Large intestine (tissue), 12 donors: Measurements from ENCODE around the gene FKBP11. TPM values are rescaled to one million over a fixed set of nuclear protein-coding genes. Genes with fewer than 3 reads are reported as not detected.

ENCODE experiments used
- DNase-seq, 2 donors: peaks; one replicate each; pipeline versions ENCODE4 v3.0.0 to v3.0.0-alpha.2; 2013
- H3K27ac ChIP-seq: one replicate; pipeline ENCODE4 v1.5.1; 2013; ENCODE audit warnings: low read length
- H3K27me3 ChIP-seq: 2 replicates; pipeline ENCODE4 v1.6.1; 2013; ENCODE audit warnings: low read length; ENCODE audit not compliant: control insufficient read depth, insufficient read depth
- H3K36me3 ChIP-seq: 2 replicates; pipeline ENCODE4 v1.6.1; 2013; ENCODE audit warnings: low read length; ENCODE audit not compliant: control insufficient read depth, insufficient read depth
- H3K4me1 ChIP-seq: one replicate; pipeline ENCODE4 v1.6.1; 2013; ENCODE audit warnings: low read length; ENCODE audit not compliant: control insufficient read depth, insufficient read depth
- H3K4me3 ChIP-seq: one replicate; pipeline ENCODE4 v1.5.1; 2013; ENCODE audit warnings: low read length
- H3K9me3 ChIP-seq: one replicate; pipeline ENCODE4 v1.6.1; 2013; ENCODE audit warnings: mild to moderate bottlenecking, low read depth, low read length, moderate library complexity; ENCODE audit not compliant: control insufficient read depth
- WGBS: methylation state at CpG from one replicate; pipeline ENCODE4 v1.1.5; 2013; ENCODE audit warnings: low lambda C conversion rate; ENCODE audit not compliant: insufficient coverage; 5-methylcytosine and 5-hydroxymethylcytosine counted together
- long read RNA-seq, 11 donors: transcript quantifications; one replicate each; lab custom pipeline, GENCODE V29; 2026
- polyA plus RNA-seq: library from polyadenylated mRNA; unstranded; fragments of 120-200 nt; gene quantifications from one replicate; pipeline ENCODE4 v1.2.1, GENCODE V29; 2013

FKBP11 gene
- polyA plus RNA-seq = 55.3 TPM
- long read RNA-seq, donor 1, full-length matches to known transcripts = 25 of 25 reads
- long read RNA-seq, donor 1, partial matches to known transcripts = 0 of 25 reads
- long read RNA-seq, donor 1, other reads (novel, unspliced or antisense) = 0 of 25 reads
- long read RNA-seq, donor 2, full-length matches to known transcripts = 72 of 72 reads
- long read RNA-seq, donor 2, partial matches to known transcripts = 0 of 72 reads
- long read RNA-seq, donor 2, other reads (novel, unspliced or antisense) = 0 of 72 reads
- long read RNA-seq, donor 3 = 0 reads
- long read RNA-seq, donor 4, full-length matches to known transcripts = 8 of 8 reads
- long read RNA-seq, donor 4, partial matches to known transcripts = 0 of 8 reads
- long read RNA-seq, donor 4, other reads (novel, unspliced or antisense) = 0 of 8 reads
- long read RNA-seq, donor 5, full-length matches to known transcripts = 23 of 23 reads
- long read RNA-seq, donor 5, partial matches to known transcripts = 0 of 23 reads
- long read RNA-seq, donor 5, other reads (novel, unspliced or antisense) = 0 of 23 reads
- long read RNA-seq, donor 6, full-length matches to known transcripts = 49 of 49 reads
- long read RNA-seq, donor 6, partial matches to known transcripts = 0 of 49 reads
- long read RNA-seq, donor 6, other reads (novel, unspliced or antisense) = 0 of 49 reads
- long read RNA-seq, donor 7, full-length matches to known transcripts = 17 of 17 reads
- long read RNA-seq, donor 7, partial matches to known transcripts = 0 of 17 reads
- long read RNA-seq, donor 7, other reads (novel, unspliced or antisense) = 0 of 17 reads
- long read RNA-seq, donor 8, full-length matches to known transcripts = 62 of 62 reads
- long read RNA-seq, donor 8, partial matches to known transcripts = 0 of 62 reads
- long read RNA-seq, donor 8, other reads (novel, unspliced or antisense) = 0 of 62 reads
- long read RNA-seq, donor 9, full-length matches to known transcripts = 50 of 50 reads
- long read RNA-seq, donor 9, partial matches to known transcripts = 0 of 50 reads
- long read RNA-seq, donor 9, other reads (novel, unspliced or antisense) = 0 of 50 reads
- long read RNA-seq, donor 10, full-length matches to known transcripts = 54 of 54 reads
- long read RNA-seq, donor 10, partial matches to known transcripts = 0 of 54 reads
- long read RNA-seq, donor 10, other reads (novel, unspliced or antisense) = 0 of 54 reads
- long read RNA-seq, donor 11, full-length matches to known transcripts = 35 of 35 reads
- long read RNA-seq, donor 11, partial matches to known transcripts = 0 of 35 reads
- long read RNA-seq, donor 11, other reads (novel, unspliced or antisense) = 0 of 35 reads

DNA sequence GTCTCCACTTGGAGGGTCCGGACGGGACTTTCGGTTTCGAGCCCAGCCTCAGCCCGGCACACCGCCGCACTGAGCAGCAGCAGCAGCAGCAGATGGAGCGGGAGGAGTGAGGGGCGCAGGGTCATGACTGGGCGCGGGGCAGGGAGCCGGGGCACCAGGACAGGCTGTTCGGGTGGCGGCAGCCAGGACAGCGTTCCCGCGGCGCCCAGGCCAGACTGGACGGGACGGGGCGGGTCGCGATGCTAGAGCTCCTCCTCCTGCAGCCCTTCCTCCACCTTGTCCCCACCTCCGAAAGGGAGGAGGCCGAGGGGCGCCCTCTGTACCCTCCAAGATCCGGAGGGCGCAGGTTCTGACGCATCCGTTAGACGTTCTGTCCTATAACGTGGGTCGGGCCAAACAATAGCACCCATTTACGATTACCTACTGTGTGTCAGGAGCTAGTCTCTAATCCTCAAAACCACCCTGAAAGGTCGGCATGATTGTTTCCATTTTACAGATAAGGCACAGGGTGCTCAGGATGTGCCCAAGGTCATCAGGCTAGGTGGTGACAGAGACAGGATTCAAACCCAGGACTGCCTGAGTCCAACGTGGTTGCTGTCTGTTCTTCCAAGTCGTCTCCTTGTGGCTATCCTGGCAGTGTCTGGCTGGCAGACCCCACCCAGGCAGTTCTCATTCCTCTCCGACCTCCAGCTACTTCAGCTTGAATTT is at the start of gene FKBP11:
FKBP11 (minus strand) TSS at position 189 of the 708 bp plus-strand sequence; CDS start at position 125, 64 bp downstream.
- Histone ChIP-seq H3K4me3 (peak within 1 kb of the TSS; percentile 100), H3K4me1 (peaks cover 5% of the 10 kb centered on the region), H3K36me3 (peaks cover 16% of the 10 kb centered on the region), H3K9me3 (no peaks in the 10 kb centered on the region), H3K27me3 (no peaks in the 10 kb centered on the region), H3K27ac (peak within 1 kb of the TSS; percentile 60)
- DNase-seq = peak; percentile 72 to 79
- no CpG with 5 or more reads among the region's 38 CpGs for WGBS

DNA sequence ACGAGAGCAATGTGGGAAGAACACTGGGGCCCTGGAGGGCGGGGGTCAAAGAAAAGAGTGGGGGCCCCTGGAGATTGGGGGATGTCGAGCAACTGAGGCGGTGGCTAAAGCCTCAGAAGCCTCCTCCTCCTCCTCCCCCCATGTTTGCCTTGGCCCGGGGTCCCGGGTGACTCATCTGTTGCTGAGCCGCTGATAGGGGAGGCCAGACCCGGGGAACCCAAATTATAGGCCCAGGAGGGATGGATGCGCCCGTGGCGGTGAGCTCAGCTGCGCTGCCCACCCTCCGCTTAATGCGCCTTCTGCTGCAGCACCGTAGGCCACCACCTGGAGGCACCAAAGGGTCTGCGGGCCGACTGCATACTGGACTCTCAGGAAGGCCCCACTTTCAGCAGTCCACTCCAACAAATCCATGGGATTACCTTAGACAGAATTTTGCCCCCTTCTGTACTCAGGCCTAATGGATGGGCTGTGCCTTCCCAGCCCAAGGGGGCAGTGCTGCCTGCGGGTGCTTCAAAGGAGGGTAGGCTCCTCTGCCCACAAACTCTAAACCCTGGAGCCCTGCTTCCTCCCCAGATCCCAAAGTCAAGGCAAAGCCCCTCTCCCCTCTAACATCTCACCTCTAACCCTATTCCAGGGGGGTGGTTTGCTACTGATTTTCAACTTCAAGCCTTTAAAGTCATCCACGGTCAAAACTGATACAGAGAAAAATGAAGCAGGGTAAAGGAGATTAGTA is 48.8 kb upstream of the FKBP11 start:
- Histone ChIP-seq H3K4me3 (no peak overlapping the region), H3K27me3 (peaks cover 96% of the 10 kb centered on the region), H3K4me1 (peaks cover 39% of the 10 kb centered on the region), H3K27ac (no peak overlapping the region), H3K36me3 (no peaks in the 10 kb centered on the region), H3K9me3 (peaks cover 14% of the 10 kb centered on the region)
- WGBS = 20% methylated on average over 1 of the region's 19 CpGs
- DNase-seq = peak in 1 of 2 donors; percentile 39

DNA sequence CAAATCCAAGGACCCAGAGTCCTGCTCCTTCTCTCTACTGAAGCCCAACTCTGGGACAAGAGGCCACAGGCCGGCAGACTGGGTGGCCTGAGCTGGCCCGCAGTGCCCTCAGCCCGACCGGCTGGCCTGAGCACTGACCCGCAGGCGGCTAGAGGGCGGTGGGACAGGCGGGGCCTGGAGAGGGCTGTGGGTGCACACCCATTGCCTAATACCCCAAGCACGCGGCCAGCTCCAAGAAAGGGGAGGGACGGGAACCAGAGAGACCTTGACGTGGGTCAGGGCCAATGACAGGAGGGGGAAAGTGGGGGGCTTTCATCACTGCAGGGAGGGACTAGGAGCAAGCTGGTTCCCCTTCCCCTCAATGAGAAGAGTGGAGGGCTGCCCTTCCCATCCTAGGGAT is 48.2 kb upstream of the FKBP11 start:
- no peak overlapping the region for H3K4me3 ChIP-seq
- WGBS = no CpG with 5 or more reads among the region's 12 CpGs
- DNase-seq = no peak
- peaks cover 35% of the 10 kb centered on the region for H3K4me1 ChIP-seq
- H3K9me3 ChIP-seq = peaks cover 14% of the 10 kb centered on the region
- peaks cover 92% of the 10 kb centered on the region for H3K27me3 ChIP-seq
- no peaks in the 10 kb centered on the region for H3K36me3 ChIP-seq
- H3K27ac ChIP-seq = no peak overlapping the region

DNA sequence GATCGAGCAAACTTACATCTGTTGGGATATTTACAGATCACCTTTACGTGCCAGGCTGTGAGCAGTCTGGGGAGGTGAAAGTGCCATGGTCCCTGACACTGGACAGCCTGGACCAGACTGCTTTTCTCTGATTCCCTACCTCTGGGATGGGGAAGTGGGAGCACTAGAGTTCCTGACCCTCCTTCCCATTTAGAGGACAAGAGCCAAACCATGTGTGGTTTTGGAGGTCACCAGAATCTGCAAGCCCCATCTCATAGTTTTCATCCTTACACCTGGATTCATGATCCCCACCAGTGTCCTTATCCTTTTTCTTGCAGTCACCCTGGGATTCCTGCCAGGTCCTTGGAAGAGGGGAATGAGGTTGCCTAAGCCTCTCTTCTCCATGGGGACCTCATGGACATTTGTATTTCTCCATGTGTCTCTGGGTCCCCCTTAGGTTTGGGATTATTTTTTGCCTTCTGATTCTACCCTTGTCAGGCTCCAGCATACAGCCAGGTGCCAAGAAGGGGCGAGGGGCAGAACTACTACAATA is 47.7 kb upstream of the FKBP11 start:
- peaks cover 14% of the 10 kb centered on the region for H3K9me3 ChIP-seq
- H3K27me3 ChIP-seq = peaks cover 92% of the 10 kb centered on the region
- no peak for DNase-seq
- peaks cover 34% of the 10 kb centered on the region for H3K4me1 ChIP-seq
- H3K27ac ChIP-seq = no peak overlapping the region
- no CpG with 5 or more reads among the region's 3 CpGs for WGBS
- no peaks in the 10 kb centered on the region for H3K36me3 ChIP-seq
- H3K4me3 ChIP-seq = no peak overlapping the region

DNA sequence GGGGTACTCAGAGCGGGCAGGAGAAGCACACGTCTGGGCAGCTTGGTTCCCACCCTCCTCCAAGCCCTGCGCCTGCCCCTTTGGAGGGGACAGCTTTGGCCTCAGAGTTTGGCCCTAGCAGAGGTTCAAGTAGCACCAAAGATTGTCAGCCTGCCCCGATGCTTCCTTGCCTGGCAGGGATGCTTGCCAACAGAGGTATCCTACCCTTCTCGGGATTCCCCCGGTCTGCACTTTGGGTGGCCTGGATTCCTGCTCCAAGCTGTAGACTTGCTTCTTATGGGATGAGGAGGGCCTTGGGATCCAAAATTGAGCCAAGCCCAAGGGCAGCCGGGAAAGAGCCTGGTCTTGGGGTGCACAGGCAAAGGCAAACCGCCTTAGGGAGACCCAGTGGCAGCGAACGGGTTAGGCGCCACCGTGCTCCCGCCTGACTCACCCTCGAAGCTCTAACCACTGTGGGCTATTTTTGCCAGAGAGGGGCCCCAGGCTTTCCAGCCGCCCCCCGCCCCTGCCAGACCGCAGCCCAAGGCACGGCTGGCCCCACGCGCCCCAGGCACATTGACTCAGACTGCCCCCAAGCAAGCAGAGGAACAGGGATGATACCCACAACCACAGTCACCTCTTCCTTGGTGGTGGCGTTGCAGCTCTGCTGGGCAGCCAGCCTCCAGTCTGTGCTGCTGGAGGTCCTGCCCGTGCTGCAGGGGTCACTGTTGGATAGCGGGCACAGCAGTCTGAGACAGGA is 47.1 kb upstream of the FKBP11 start:
- no CpG with 5 or more reads among the region's 23 CpGs for WGBS
- H3K27ac ChIP-seq = no peak overlapping the region
- H3K4me3 ChIP-seq = no peak overlapping the region
- peaks cover 91% of the 10 kb centered on the region for H3K27me3 ChIP-seq
- no peak for DNase-seq
- peaks cover 28% of the 10 kb centered on the region for H3K4me1 ChIP-seq
- no peaks in the 10 kb centered on the region for H3K36me3 ChIP-seq
- peaks cover 14% of the 10 kb centered on the region for H3K9me3 ChIP-seq

DNA sequence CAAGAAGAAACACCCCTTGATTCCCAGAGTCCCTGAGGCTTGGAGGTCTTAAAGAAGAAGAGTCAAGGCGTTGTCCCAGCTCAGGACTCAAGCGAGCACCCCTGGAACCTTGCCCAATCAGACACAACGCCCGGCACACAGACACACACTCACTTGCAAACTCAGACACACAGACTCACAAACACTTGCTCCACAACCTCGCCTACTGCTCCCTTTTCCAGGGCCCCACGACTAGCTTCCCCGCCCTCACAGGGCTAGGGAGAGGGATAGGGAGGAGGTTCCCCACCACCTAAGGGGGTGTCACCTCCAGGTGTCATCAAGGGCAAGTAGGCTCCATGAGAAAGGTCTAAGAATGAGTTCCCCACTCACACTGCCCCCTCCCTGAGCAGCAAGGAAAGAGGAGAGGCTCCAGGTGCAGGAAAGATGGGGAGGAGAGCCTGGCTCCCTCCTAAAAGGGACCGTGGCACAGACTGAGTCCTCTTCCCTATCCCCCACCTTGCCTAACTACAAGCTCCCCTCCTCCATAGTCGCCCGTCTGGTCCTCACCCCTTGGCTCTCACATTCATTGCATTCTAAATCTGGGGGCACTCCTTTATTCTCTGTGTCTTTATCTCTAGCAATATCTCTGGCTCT is 45.5 kb upstream of the FKBP11 start:
- DNase-seq = no peak
- Histone ChIP-seq H3K36me3 (no peaks in the 10 kb centered on the region), H3K9me3 (peaks cover 14% of the 10 kb centered on the region), H3K27me3 (peaks cover 83% of the 10 kb centered on the region), H3K27ac (no peak overlapping the region), H3K4me3 (no peak overlapping the region), H3K4me1 (peaks cover 27% of the 10 kb centered on the region)
- WGBS = 7% methylated on average over 3 of the region's 10 CpGs

DNA sequence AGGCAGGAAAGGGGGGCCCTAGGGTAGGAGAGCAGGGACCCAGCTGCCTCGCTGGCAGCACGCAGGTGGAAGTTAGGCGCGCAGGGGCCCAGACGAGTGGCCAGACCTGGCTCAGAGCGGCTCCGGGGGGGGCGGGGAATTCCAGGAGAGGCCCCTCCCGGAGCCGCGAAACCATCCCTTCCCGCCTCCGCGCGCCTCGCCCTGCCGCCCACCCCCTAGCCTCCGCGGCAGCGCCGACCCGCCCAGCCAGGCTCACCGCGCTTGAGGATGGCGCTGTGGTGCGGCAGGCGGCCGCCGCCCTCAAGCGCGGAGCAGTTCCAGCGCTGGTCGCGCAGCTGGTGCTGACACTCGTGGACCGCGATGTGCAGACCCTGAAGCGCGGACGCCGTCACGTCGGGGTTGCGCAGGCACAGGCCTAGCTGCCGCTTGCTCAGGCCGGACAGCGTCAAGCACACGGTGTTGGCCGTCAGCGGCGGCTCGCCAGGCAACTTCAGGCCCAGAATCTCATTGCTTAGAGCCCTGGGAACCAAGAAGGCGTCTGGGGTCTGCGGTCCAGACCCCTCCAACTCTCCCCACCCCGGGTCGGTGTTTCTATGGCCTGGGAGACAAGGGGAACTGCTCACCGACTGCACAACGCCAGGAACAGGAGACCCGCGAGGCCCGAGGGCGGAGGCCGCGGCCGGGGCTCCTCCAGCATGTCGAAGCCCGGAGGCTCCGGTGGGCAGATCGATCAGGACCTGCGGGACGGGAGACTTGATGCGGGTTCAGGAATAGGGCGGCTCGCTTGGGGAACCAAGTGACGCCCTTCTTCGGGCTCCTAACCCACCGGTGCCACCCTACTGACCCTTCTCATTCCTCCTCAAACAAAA is 44.8 kb upstream of the FKBP11 start:
- DNase-seq = peak in 1 of 2 donors; percentile 44
- peaks cover 81% of the 10 kb centered on the region for H3K27me3 ChIP-seq
- no peak overlapping the region for H3K4me3 ChIP-seq

More for the DNA sequence above, 44.8 kb upstream of the FKBP11 start:
- Histone ChIP-seq H3K36me3 (no peaks in the 10 kb centered on the region), H3K4me1 (peaks cover 27% of the 10 kb centered on the region), H3K9me3 (peaks cover 14% of the 10 kb centered on the region), H3K27ac (no peak overlapping the region)
- no CpG with 5 or more reads among the region's 77 CpGs for WGBS
